Measurements from ENCODE around the gene CAPRIN1. TPM values are rescaled to one million over a fixed set of nuclear protein-coding genes. Genes with fewer than 3 reads are reported as not detected.
A peak's percentile ranks its signal among the peaks of the same experiment; 100 is the strongest.

Gene CAPRIN1
- total RNA-seq = 100 to 1,000 TPM; 151 to 262 TPM

GRCh38 chr11:34051349-34052035 lies at the start of gene CAPRIN1:
TSS of gene CAPRIN1 (plus strand) at chr11:34051731. CDS start at chr11:34052421, 690 bp downstream.
- peaks cover 4% of the 10 kb centered on the region for H3K4me1 Mint-ChIP-seq
- H3K4me3 Mint-ChIP-seq = peak within 1 kb of the TSS; percentile 96
- H3K27me3 Mint-ChIP-seq = no peaks in the 10 kb centered on the region
- peaks cover 36% of the 10 kb centered on the region for H3K36me3 Mint-ChIP-seq (ENCODE audit: low read depth)
- peak; percentile 82 for ATAC-seq (replicated peaks)
- no peaks in the 10 kb centered on the region for H3K9me3 Mint-ChIP-seq
- H3K27ac Mint-ChIP-seq = peak within 1 kb of the TSS; percentile 97

- no peak overlapping the region for H3K4me3 Mint-ChIP-seq
- H3K27ac Mint-ChIP-seq = no peak overlapping the region
- H3K9me3 Mint-ChIP-seq = no peaks in the 10 kb centered on the region
- no peak for ATAC-seq (replicated peaks)
- no peaks in the 10 kb centered on the region for H3K4me1 Mint-ChIP-seq
- no peaks in the 10 kb centered on the region for H3K36me3 Mint-ChIP-seq (ENCODE audit: low read depth)
- peaks cover 11% of the 10 kb centered on the region for H3K27me3 Mint-ChIP-seq
Observed at GRCh38 chr11:34002420-34002819, 49.1 kb upstream of the CAPRIN1 start.

GRCh38 chr11:34004236-34004635 lies 47.3 kb upstream of the CAPRIN1 start:
- ATAC-seq (replicated peaks) = no peak
- Mint-ChIP-seq H3K4me3 (no peak overlapping the region), H3K27me3 (peaks cover 10% of the 10 kb centered on the region), H3K9me3 (no peaks in the 10 kb centered on the region), H3K27ac (no peak overlapping the region), H3K4me1 (no peaks in the 10 kb centered on the region), H3K36me3 (ENCODE audit: low read depth) (no peaks in the 10 kb centered on the region)

- Mint-ChIP-seq H3K4me1 (no peaks in the 10 kb centered on the region), H3K4me3 (no peak overlapping the region), H3K9me3 (no peaks in the 10 kb centered on the region), H3K27ac (no peak overlapping the region), H3K36me3 (ENCODE audit: low read depth) (no peaks in the 10 kb centered on the region), H3K27me3 (peaks cover 10% of the 10 kb centered on the region)
- no peak for ATAC-seq (replicated peaks)
Observed at GRCh38 chr11:34006876-34007275, 44.7 kb upstream of the CAPRIN1 start.

DNA sequence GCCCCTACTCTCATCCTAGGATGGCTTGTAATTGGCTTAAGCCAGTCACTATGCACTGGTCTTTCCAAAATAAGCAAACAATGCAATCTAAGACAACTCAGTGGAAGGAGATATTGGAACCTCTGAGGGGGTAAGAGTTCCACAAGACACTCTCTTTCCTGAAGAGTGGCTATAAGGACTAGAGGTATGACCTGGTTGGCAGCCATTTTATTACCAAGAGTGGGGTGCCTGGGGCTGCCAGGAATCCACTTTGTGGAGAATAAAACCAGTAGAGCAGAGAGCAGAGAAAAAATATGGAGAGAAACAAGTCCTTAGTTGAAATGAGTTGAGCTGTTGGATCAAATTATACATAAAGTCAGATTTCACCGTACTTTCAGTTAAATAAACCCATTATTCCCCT lies 38.8 kb upstream of the CAPRIN1 start:
- Mint-ChIP-seq H3K27ac (no peak overlapping the region), H3K4me1 (no peaks in the 10 kb centered on the region), H3K27me3 (peaks cover 19% of the 10 kb centered on the region), H3K36me3 (ENCODE audit: low read depth) (no peaks in the 10 kb centered on the region), H3K9me3 (no peaks in the 10 kb centered on the region), H3K4me3 (no peak overlapping the region)
- ATAC-seq (replicated peaks) = no peak

- no peaks in the 10 kb centered on the region for H3K4me1 Mint-ChIP-seq
- peaks cover 14% of the 10 kb centered on the region for H3K27me3 Mint-ChIP-seq
- no peaks in the 10 kb centered on the region for H3K9me3 Mint-ChIP-seq
- no peaks in the 10 kb centered on the region for H3K36me3 Mint-ChIP-seq (ENCODE audit: low read depth)
- H3K4me3 Mint-ChIP-seq = no peak overlapping the region
- H3K27ac Mint-ChIP-seq = no peak overlapping the region
- ATAC-seq (replicated peaks) = no peak
Observed at GRCh38 chr11:34013898-34014571, 37.5 kb upstream of the CAPRIN1 start.

DNA sequence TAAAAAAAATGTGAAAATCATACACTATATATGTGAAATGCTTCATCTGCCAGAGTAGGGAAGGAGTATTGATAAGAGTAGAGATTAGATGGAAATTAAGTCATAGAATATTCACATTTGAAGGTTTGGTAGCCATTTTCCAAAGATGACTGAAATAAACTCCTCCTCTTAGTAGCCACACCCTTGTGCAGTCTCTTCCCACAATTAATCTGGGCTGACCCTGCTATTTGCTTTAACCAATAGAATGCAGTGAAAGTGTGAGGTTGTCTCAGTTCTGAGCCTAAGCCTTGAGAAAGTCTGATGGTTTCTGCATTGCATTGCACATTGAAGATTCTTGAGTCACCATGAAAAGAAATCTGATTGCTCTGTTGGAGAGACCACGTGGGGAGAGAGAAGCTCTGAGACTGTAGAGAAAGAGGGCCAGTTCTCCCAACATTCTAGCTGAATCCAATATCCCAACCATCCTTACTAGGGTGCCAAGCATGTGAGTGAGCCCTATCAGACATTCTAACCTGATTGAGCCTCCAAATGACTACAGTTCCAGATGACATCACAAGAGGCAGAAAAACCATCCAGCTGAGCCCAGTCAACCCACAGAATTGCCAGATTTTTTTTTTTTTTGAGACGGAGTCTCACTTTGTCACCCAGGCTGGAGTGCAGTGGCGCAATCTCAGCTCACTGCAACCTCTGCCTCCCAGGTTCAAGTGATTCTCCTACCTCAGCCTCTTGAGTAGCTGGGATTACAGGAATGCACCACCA lies 29.4 kb upstream of the CAPRIN1 start:
- Mint-ChIP-seq H3K36me3 (ENCODE audit: low read depth) (no peaks in the 10 kb centered on the region), H3K4me3 (no peak overlapping the region), H3K4me1 (no peaks in the 10 kb centered on the region), H3K27ac (no peak overlapping the region), H3K27me3 (peaks cover 4% of the 10 kb centered on the region), H3K9me3 (peaks cover 6% of the 10 kb centered on the region)
- no peak for ATAC-seq (replicated peaks)

GRCh38 chr11:34026432-34026831 lies 25.1 kb upstream of the CAPRIN1 start:
- H3K27ac Mint-ChIP-seq = no peak overlapping the region
- H3K4me1 Mint-ChIP-seq = no peaks in the 10 kb centered on the region
- no peak overlapping the region for H3K4me3 Mint-ChIP-seq
- ATAC-seq (replicated peaks) = no peak
- peaks cover 6% of the 10 kb centered on the region for H3K9me3 Mint-ChIP-seq
- H3K27me3 Mint-ChIP-seq = peaks cover 4% of the 10 kb centered on the region
- no peaks in the 10 kb centered on the region for H3K36me3 Mint-ChIP-seq (ENCODE audit: low read depth)

DNA sequence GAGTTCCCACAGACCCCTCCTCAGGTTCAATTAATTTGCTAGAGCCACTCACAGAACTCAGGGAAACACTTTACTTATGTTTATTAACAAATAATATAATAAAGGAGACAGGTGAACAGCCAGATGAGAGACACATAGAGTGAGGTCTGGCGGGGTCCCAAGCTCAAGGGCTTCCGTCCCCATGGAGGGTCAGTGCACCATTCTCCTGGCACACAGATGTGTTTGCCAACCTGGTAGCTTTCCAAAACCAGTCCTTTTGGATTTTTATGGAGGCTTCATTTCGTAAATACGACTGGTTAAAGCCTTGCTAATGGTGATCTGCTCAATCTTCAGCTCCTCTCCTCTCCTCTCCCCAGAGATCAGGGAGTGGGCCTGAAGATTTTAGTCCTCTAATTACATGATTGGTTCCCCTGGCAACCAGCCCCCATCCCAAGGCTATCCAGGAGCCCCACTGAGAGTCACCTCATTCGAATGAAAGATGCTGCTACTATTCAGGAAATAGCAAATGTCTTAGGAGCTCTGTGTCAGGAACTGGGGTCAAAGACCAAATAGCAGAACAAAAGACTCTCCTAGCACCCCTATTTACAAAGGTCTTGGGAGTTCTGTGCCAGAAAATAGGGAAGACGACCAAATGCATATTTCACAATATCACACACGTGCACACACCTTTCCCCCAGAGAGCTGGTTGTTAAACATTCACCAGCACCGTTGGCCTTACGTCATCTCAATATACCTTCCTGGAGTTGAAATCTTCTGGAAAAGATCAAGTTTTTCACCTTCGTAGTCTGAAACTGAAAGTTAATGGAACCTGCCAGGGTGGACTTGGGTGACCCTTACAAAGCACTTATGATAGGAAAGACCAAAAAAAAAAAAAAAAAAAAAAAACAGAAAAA lies 23.8 kb upstream of the CAPRIN1 start:
- H3K27ac Mint-ChIP-seq = no peak overlapping the region
- no peaks in the 10 kb centered on the region for H3K27me3 Mint-ChIP-seq
- no peaks in the 10 kb centered on the region for H3K36me3 Mint-ChIP-seq (ENCODE audit: low read depth)
- no peak for ATAC-seq (replicated peaks)
- no peaks in the 10 kb centered on the region for H3K4me1 Mint-ChIP-seq
- no peak overlapping the region for H3K4me3 Mint-ChIP-seq
- no peaks in the 10 kb centered on the region for H3K9me3 Mint-ChIP-seq

DNA sequence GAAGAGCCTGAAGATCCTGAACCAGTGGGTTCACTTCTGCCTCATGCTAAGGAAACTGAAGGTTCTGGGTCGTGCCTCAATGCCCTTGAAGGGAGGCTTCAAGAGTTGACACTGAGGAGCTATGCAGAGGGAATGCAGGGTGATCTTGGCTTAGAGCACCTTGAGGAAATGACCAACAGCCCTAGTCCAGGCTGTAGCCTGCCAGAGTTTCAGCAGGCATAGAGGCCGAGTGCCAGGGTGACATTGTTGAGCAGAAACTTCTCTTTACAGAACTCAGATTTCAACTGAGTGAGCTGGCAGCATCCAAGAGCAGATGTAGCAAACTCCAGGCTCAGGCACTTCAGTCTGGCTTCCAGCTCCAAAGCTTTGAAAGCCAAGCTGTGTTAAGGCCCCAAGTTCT lies 23.1 kb upstream of the CAPRIN1 start:
- no peak for ATAC-seq (replicated peaks)
- Mint-ChIP-seq H3K36me3 (ENCODE audit: low read depth) (no peaks in the 10 kb centered on the region), H3K9me3 (no peaks in the 10 kb centered on the region), H3K4me3 (no peak overlapping the region), H3K27ac (peak overlapping the region; percentile 50), H3K4me1 (no peaks in the 10 kb centered on the region), H3K27me3 (no peaks in the 10 kb centered on the region)

DNA sequence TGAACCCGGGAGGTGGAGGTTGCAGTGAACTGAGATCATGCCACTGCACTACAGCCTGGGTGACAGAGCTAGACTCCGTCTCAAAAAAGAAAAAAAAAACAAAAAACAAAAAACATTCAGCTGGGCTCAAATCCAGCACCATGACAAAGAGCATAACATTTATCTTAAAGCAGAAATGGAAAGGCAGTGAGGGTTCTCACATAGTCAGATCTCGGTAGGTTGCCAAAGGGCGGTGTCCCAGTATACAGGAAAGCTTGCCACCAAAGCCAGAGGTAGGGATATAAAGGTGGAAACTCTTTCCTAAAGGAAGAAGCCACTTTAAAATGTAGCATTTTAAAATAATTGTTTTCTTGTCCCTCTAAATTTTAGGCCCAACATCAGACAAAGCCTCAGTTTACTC lies 22.4 kb upstream of the CAPRIN1 start:
- ATAC-seq (replicated peaks) = no peak
- H3K4me1 Mint-ChIP-seq = no peaks in the 10 kb centered on the region
- H3K4me3 Mint-ChIP-seq = no peak overlapping the region
- H3K36me3 Mint-ChIP-seq (ENCODE audit: low read depth) = no peaks in the 10 kb centered on the region
- no peaks in the 10 kb centered on the region for H3K27me3 Mint-ChIP-seq
- no peak overlapping the region for H3K27ac Mint-ChIP-seq
- H3K9me3 Mint-ChIP-seq = no peaks in the 10 kb centered on the region

DNA sequence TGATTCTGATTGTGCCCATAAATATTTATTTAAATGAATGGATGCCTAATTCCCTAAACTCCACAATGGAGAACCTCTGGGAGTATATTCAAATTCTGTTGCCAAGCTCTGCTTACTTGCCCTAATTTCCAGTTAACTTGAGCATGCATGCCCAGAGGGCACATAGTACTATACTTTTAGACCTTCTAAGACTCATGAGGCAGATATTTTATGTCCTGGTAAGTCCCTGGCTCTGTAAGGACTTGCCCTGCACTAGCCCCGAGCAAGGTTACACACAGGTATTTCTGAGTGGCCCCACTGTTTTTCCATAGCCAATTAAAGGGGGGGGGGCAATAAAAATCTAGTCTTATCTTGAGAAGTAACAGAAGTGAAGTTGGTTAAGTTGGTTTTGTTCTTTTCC lies 21.1 kb upstream of the CAPRIN1 start:
- H3K36me3 Mint-ChIP-seq (ENCODE audit: low read depth) = no peaks in the 10 kb centered on the region
- no peaks in the 10 kb centered on the region for H3K27me3 Mint-ChIP-seq
- no peaks in the 10 kb centered on the region for H3K9me3 Mint-ChIP-seq
- no peak for ATAC-seq (replicated peaks)
- no peaks in the 10 kb centered on the region for H3K4me1 Mint-ChIP-seq
- no peak overlapping the region for H3K27ac Mint-ChIP-seq
- no peak overlapping the region for H3K4me3 Mint-ChIP-seq

DNA sequence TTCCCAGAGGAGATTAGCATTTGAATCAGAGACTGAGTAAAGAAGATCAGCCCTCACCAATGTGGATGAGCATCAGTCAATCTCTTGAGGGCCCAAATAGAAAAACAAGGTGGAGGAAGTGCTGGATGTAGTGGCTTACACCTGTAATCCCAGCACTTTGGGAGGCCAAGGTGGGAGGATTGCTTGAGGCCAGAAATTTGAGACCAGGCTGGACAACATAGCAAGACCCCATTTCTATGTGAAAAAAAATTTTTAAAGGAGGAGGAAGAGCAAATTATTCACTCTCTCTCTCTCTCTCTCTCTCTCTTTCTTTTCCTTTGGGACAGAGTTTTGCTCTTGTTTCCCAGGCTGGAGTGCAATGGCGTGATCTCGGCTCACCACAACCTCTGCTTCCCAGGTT lies 18.1 kb upstream of the CAPRIN1 start:
- ATAC-seq (replicated peaks) = no peak
- no peak overlapping the region for H3K27ac Mint-ChIP-seq
- H3K36me3 Mint-ChIP-seq (ENCODE audit: low read depth) = no peaks in the 10 kb centered on the region
- H3K27me3 Mint-ChIP-seq = no peaks in the 10 kb centered on the region
- no peaks in the 10 kb centered on the region for H3K9me3 Mint-ChIP-seq
- no peaks in the 10 kb centered on the region for H3K4me1 Mint-ChIP-seq
- no peak overlapping the region for H3K4me3 Mint-ChIP-seq

- Mint-ChIP-seq H3K9me3 (no peaks in the 10 kb centered on the region), H3K27ac (no peak overlapping the region), H3K27me3 (no peaks in the 10 kb centered on the region), H3K36me3 (ENCODE audit: low read depth) (no peaks in the 10 kb centered on the region), H3K4me1 (no peaks in the 10 kb centered on the region), H3K4me3 (no peak overlapping the region)
- ATAC-seq (replicated peaks) = no peak
Observed at GRCh38 chr11:34034053-34034452, 17.5 kb upstream of the CAPRIN1 start.

Data from activated T-helper 17 cell treated with anti-CD3 and anti-CD28 coated beads, Interleukin-2, amount 50 U/mL, for 72 hours (primary cell).